ENCODE data around the gene PIAS3. TPM values are rescaled to one million over a fixed set of nuclear protein-coding genes. Genes with fewer than 3 reads are reported as not detected.
"Not testable (repeated sequence)": the region's sequence is repeated elsewhere in the genome, so short reads cannot be mapped to it uniquely, and the experiment has no call there.

PIAS3 gene
- total and polyA plus RNA-seq, 11 donors, result 14.2 to 31.0 (median 15.6) TPM

GRCh38 chr1:145845514-145846161, 13.2 kb downstream of the PIAS3 start, which contains the start of gene NUDT17:
NUDT17 (plus strand) TSS chr1:145845630; CDS start chr1:145845641, 11 bp downstream.
- WGBS, 4 donors, result 2 to 7% (median 3%) methylated on average over 20 to 50 of the region's 50 CpGs
- intact Hi-C loops (cut with DNase I), result loop anchor here in 9 of 10 donors (1.0 to 5.0 kb wide), 7 partner anchors 63 to 169 kb away; partner anchors contain the start of genes ITGA10 (in 4 of the 9) and PEX11B (in 2 of the 9)
- Histone ChIP-seq H3K4me3 (peak within 1 kb of the TSS; percentile 9 to 75 (median 66)), H3K36me3 (peaks cover 0 to 61% (median 50%) of the 10 kb centered on the region in 9 donors), H3K9me3 (no peaks in the 10 kb centered on the region), H3K4me1 (peaks cover 0 to 23% (median 13%) of the 10 kb centered on the region in 12 donors), H3K27me3 (no peaks in the 10 kb centered on the region), H3K27ac (peak within 1 kb of the TSS; percentile 3 to 85 (median 74))
- ATAC-seq, result peak; percentile 69 to 88 (median 84)
- TF ChIP-seq CTCF (IDR thresholded peaks at IDR 0.05) (peak; percentile 87 to 98 (median 96)), POLR2A (IDR thresholded peaks at IDR 0.05) (no peak)
- peak; percentile 79 to 91 (median 85) for DNase-seq

GRCh38 chr1:145845144-145845513, 13.8 kb downstream of the PIAS3 start:
- ATAC-seq (peak; percentile 28 to 43 (median 35)), DNase-seq (no peak)
- H3K27ac ChIP-seq, result peak overlapping the region in 10 of 12 donors; percentile 57 to 85 (median 76)
- H3K27me3 ChIP-seq, result no peaks in the 10 kb centered on the region
- peaks cover 0 to 23% (median 13%) of the 10 kb centered on the region in 12 donors for H3K4me1 ChIP-seq
- WGBS, 4 donors, result 5 to 28% (median 14%) methylated on average over 4 of the region's 4 CpGs
- intact Hi-C loops (cut with DNase I), result loop anchor here in 8 of 10 donors (1.0 to 5.0 kb wide), 7 partner anchors 62 to 169 kb away; partner anchors contain the start of genes ITGA10 (in 4 of the 8) and PEX11B (in 2 of the 8)
- TF ChIP-seq CTCF (IDR thresholded peaks at IDR 0.05), result no peak
- no peak for TF ChIP-seq POLR2A (IDR thresholded peaks at IDR 0.05)
- H3K4me3 ChIP-seq, result peak overlapping the region; percentile 9 to 75 (median 66)
- peaks cover 0 to 61% (median 50%) of the 10 kb centered on the region in 9 donors for H3K36me3 ChIP-seq
- H3K9me3 ChIP-seq, result no peaks in the 10 kb centered on the region

GRCh38 chr1:145843031-145843430, 15.8 kb downstream of the PIAS3 start:
- WGBS, 4 donors, result 93 to 97% (median 95%) methylated on average over 3 of the region's 3 CpGs
- no peaks in the 10 kb centered on the region for H3K27me3 ChIP-seq
- intact Hi-C loops (cut with DNase I), result loop anchor here in 1 of 10 donors (5.0 kb wide), 1 partner anchor 174 kb away; no protein-coding TSS in a partner anchor
- ATAC-seq (no peak), DNase-seq (no peak)
- peaks cover 0 to 61% (median 57%) of the 10 kb centered on the region in 9 donors for H3K36me3 ChIP-seq
- H3K4me3 ChIP-seq, result no peak overlapping the region
- TF ChIP-seq POLR2A (IDR thresholded peaks at IDR 0.05) (no peak), CTCF (IDR thresholded peaks at IDR 0.05) (no peak)
- H3K9me3 ChIP-seq, result no peaks in the 10 kb centered on the region
- peaks cover 0 to 23% (median 13%) of the 10 kb centered on the region in 12 donors for H3K4me1 ChIP-seq
- H3K27ac ChIP-seq, result no peak overlapping the region

DNA sequence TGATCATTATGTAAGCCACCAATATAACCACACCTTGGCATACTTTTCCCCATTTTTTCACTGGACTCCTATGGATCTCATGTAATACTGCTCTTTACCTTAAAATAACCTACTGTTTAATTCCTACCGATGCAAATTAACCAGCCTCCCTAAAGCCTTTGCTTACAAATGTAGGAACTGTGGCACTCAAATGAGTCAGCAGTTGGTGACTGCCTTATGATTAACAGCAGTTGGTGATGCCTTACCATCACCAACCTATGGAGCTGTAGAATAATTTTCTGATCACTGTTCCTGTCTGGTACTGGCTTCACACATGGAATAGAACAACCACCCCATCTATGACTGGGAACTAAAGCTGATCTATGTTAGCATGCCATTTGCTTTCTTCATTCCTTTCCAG, 21.2 kb downstream of the PIAS3 start:
- H3K27me3 ChIP-seq, result no peaks in the 10 kb centered on the region
- H3K27ac ChIP-seq, result no peak overlapping the region
- H3K9me3 ChIP-seq, result no peaks in the 10 kb centered on the region
- no peak for DNase-seq
- peaks cover 0 to 100% (median 100%) of the 10 kb centered on the region in 9 donors for H3K36me3 ChIP-seq
- no peak overlapping the region for H3K4me3 ChIP-seq
- TF ChIP-seq CTCF (IDR thresholded peaks at IDR 0.05) (no peak), POLR2A (IDR thresholded peaks at IDR 0.05) (no peak)
- intact Hi-C loops (cut with DNase I), result no loop called here
- WGBS, 4 donors, result 93 to 100% (median 96%) methylated on average over 1 of the region's 1 CpG
- no peaks in the 10 kb centered on the region for H3K4me1 ChIP-seq
- ATAC-seq, result no peak

- H3K4me1 ChIP-seq, H3K4me3 ChIP-seq, H3K9me3 ChIP-seq, DNase-seq, H3K27ac ChIP-seq, ATAC-seq, H3K27me3 ChIP-seq: not testable (repeated sequence)
- 94 to 98% (median 97%) methylated on average over 2 of the region's 2 CpGs for WGBS, 4 donors
- peaks cover 0 to 100% (median 100%) of the 10 kb centered on the region in 9 donors for H3K36me3 ChIP-seq
- intact Hi-C loops (cut with DNase I), result loop anchor here in 1 of 10 donors (5.0 kb wide), 1 partner anchor 39 kb away; no protein-coding TSS in a partner anchor
Measured at GRCh38 chr1:145830810-145831209, 28.1 kb downstream of the PIAS3 start.
